SK-N-SH treated with all-trans-retinoic acid at 6 μM for 48 hours (cell line): Measurements from ENCODE around the gene TNIP3.

Experiments used
- BACH2 ChIP-seq: fragments of 250-450 bp; sonication (Bioruptor Pico); IDR thresholded peaks from 2 replicates; pipeline ENCODE4 v1.9.0; 2021; ENCODE audit warnings: mild to moderate bottlenecking, borderline replicate concordance
- CSDC2 ChIP-seq: fragments of 250-450 bp; sonication (Bioruptor Pico); IDR thresholded peaks from 2 replicates; pipeline ENCODE4 v1.5.0; 2020; ENCODE audit warnings: mild to moderate bottlenecking, moderate library complexity
- ESRRG ChIP-seq: fragments of 250-450 bp; sonication (Bioruptor Pico); IDR thresholded peaks from 2 replicates; pipeline ENCODE4 v1.6.1; 2021; ENCODE audit warnings: mild to moderate bottlenecking
- ISL1 ChIP-seq: fragments of 250-450 bp; sonication (Bioruptor Pico); IDR thresholded peaks from 2 replicates; pipeline ENCODE4 v2.1.2; 2022; ENCODE audit warnings: mild to moderate bottlenecking, moderate library complexity
- RARB ChIP-seq: fragments of 250-450 bp; sonication (Bioruptor Pico); IDR thresholded peaks from 2 replicates; pipeline ENCODE4 v1.8.0; 2021; ENCODE audit warnings: mild to moderate bottlenecking, moderate library complexity
- ZFP3 ChIP-seq: fragments of 250-450 bp; sonication (Bioruptor Pico); IDR thresholded peaks from 2 replicates; pipeline ENCODE4 v1.5.0; 2020; ENCODE audit warnings: mild to moderate bottlenecking, moderate library complexity
- ZNF565 ChIP-seq: fragments of 450-650 bp; formaldehyde crosslinking; conservative IDR thresholded peaks from 2 replicates; pipeline ENCODE4 v1.5.0; 2020; ENCODE audit warnings: low read depth, mild to moderate bottlenecking, moderate library complexity
- TF ChIP-seq, protein P1 (sequence below): fragments of 250-450 bp; sonication (Bioruptor Pico); IDR thresholded peaks from 2 replicates; pipeline ENCODE4 v1.8.0; 2021; ENCODE audit warnings: low read depth, mild to moderate bottlenecking, moderate library complexity, borderline replicate concordance

- TF ChIP-seq ZFP3 (CRISPR knock-in tag) (no peak), BACH2 (CRISPR knock-in tag) (no peak), ZNF565 (CRISPR knock-in tag) (no peak), CSDC2 (CRISPR knock-in tag) (no peak), RARB (no peak), ESRRG (CRISPR knock-in tag) (no peak), ISL1 (CRISPR knock-in tag) (no peak)
- TF ChIP-seq, protein P1, sequence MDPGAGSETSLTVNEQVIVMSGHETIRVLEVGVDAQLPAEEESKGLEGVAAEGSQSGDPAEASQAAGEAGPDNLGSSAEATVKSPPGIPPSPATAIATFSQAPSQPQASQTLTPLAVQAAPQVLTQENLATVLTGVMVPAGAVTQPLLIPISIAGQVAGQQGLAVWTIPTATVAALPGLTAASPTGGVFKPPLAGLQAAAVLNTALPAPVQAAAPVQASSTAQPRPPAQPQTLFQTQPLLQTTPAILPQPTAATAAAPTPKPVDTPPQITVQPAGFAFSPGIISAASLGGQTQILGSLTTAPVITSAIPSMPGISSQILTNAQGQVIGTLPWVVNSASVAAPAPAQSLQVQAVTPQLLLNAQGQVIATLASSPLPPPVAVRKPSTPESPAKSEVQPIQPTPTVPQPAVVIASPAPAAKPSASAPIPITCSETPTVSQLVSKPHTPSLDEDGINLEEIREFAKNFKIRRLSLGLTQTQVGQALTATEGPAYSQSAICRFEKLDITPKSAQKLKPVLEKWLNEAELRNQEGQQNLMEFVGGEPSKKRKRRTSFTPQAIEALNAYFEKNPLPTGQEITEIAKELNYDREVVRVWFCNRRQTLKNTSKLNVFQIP, result no peak
Measured at GRCh38 chr4:121166976-121167375, 2.9 kb upstream of the TNIP3 start.
